Spinal cord (tissue), 10 donors: ENCODE measurements around the gene TSHZ3. TPM values are rescaled to one million over a fixed set of nuclear protein-coding genes. Genes with fewer than 3 reads are reported as not detected.

Experiments
- DNase-seq, 6 donors: peaks; one replicate each; pipeline versions ENCODE4 v3.0.0 to v3.0.0-alpha.2; 2013 to 2015; ENCODE audit warnings: low spot score in 6 of 6, low read depth in 4 of 6
- H3K27ac ChIP-seq: one replicate; pipeline ENCODE4 v1.5.1; 2013; ENCODE audit warnings: low read depth, low read length, control low read depth
- H3K27me3 ChIP-seq: one replicate; pipeline ENCODE4 v1.6.1; 2013; ENCODE audit warnings: low read length; ENCODE audit not compliant: control insufficient read depth, insufficient read depth
- H3K36me3 ChIP-seq: one replicate; pipeline ENCODE4 v1.6.1; 2013; ENCODE audit warnings: low read length; ENCODE audit not compliant: control insufficient read depth, insufficient read depth
- H3K4me1 ChIP-seq: one replicate; pipeline ENCODE4 v1.6.1; 2013; ENCODE audit warnings: low read length; ENCODE audit not compliant: control insufficient read depth, insufficient read depth
- H3K4me3 ChIP-seq: one replicate; pipeline ENCODE4 v1.5.1; 2013; ENCODE audit warnings: low read depth, low read length, control low read depth
- H3K9me3 ChIP-seq: one replicate; pipeline ENCODE4 v1.6.1; 2013; ENCODE audit warnings: low read length; ENCODE audit not compliant: control insufficient read depth, insufficient read depth
- WGBS: methylation state at CpG from one replicate; pipeline ENCODE4 v1.1.5; 2013; ENCODE audit warnings: missing lambda C conversion rate; ENCODE audit not compliant: insufficient coverage; 5-methylcytosine and 5-hydroxymethylcytosine counted together
- polyA plus RNA-seq, 2 donors: library from polyadenylated mRNA; unstranded; fragments of 120-200 nt; gene quantifications; one replicate each; pipeline ENCODE4 v1.2.1, GENCODE V29; 2013; ENCODE audit not compliant: insufficient read length in 2 of 2
- total RNA-seq, 2 donors: library from RNA; depleted of rRNA in 1 of 2; stranded (reverse); fragments of 120-200 nt in 1 of 2; fragments of >200 nt in 1 of 2; gene quantifications; one replicate each; pipeline versions ENCODE4 v1.2.3 to v1.2.4, GENCODE V29; 2013 to 2014
- donor health status: healthy.

The TSHZ3 gene
- total and polyA plus RNA-seq, 4 donors = 10.9 to 38.7 (median 27.8) TPM

GRCh38 chr19:31255831-31256592 is 93.2 kb downstream of the TSHZ3 start:
- no peaks in the 10 kb centered on the region for H3K27me3 ChIP-seq
- 70% methylated on average over 2 of the region's 11 CpGs for WGBS
- no peak overlapping the region for H3K27ac ChIP-seq
- no peak for DNase-seq
- H3K4me3 ChIP-seq = no peak overlapping the region
- no peaks in the 10 kb centered on the region for H3K36me3 ChIP-seq
- H3K4me1 ChIP-seq = no peaks in the 10 kb centered on the region
- no peaks in the 10 kb centered on the region for H3K9me3 ChIP-seq

GRCh38 chr19:31255174-31255799 is 93.9 kb downstream of the TSHZ3 start:
- 73% methylated on average over 12 of the region's 13 CpGs for WGBS
- no peak overlapping the region for H3K4me3 ChIP-seq
- no peak overlapping the region for H3K27ac ChIP-seq
- no peaks in the 10 kb centered on the region for H3K27me3 ChIP-seq
- no peaks in the 10 kb centered on the region for H3K9me3 ChIP-seq
- H3K36me3 ChIP-seq = no peaks in the 10 kb centered on the region
- no peaks in the 10 kb centered on the region for H3K4me1 ChIP-seq
- DNase-seq = no peak

GRCh38 chr19:31254611-31255010 is 94.6 kb downstream of the TSHZ3 start:
- DNase-seq = no peak
- no peaks in the 10 kb centered on the region for H3K4me1 ChIP-seq
- 80% methylated on average over 4 of the region's 4 CpGs for WGBS
- no peaks in the 10 kb centered on the region for H3K27me3 ChIP-seq
- no peak overlapping the region for H3K4me3 ChIP-seq
- no peaks in the 10 kb centered on the region for H3K9me3 ChIP-seq
- H3K36me3 ChIP-seq = no peaks in the 10 kb centered on the region
- no peak overlapping the region for H3K27ac ChIP-seq

GRCh38 chr19:31254180-31254551 is 95.1 kb downstream of the TSHZ3 start:
- DNase-seq = no peak
- H3K36me3 ChIP-seq = no peaks in the 10 kb centered on the region
- H3K27me3 ChIP-seq = no peaks in the 10 kb centered on the region
- H3K4me3 ChIP-seq = no peak overlapping the region
- H3K4me1 ChIP-seq = no peaks in the 10 kb centered on the region
- no peaks in the 10 kb centered on the region for H3K9me3 ChIP-seq
- 54% methylated on average over 7 of the region's 7 CpGs for WGBS
- H3K27ac ChIP-seq = no peak overlapping the region

- 88% methylated on average over 1 of the region's 6 CpGs for WGBS
Measured at GRCh38 chr19:31253526-31254179, 95.6 kb downstream of the TSHZ3 start.

GRCh38 chr19:31252441-31252840 is 96.8 kb downstream of the TSHZ3 start:
- H3K9me3 ChIP-seq = no peaks in the 10 kb centered on the region
- H3K4me3 ChIP-seq = no peak overlapping the region
- H3K4me1 ChIP-seq = no peaks in the 10 kb centered on the region
- no peaks in the 10 kb centered on the region for H3K27me3 ChIP-seq
- 89% methylated on average over 1 of the region's 2 CpGs for WGBS
- H3K36me3 ChIP-seq = no peaks in the 10 kb centered on the region
- no peak overlapping the region for H3K27ac ChIP-seq
- no peak for DNase-seq

More at GRCh38 chr19:31253526-31254179, 95.6 kb downstream of the TSHZ3 start:
- Histone ChIP-seq H3K4me3 (no peak overlapping the region), H3K9me3 (no peaks in the 10 kb centered on the region), H3K4me1 (no peaks in the 10 kb centered on the region), H3K36me3 (no peaks in the 10 kb centered on the region), H3K27ac (no peak overlapping the region), H3K27me3 (no peaks in the 10 kb centered on the region)
- DNase-seq = no peak

GRCh38 chr19:31249217-31249616 is 100.0 kb downstream of the TSHZ3 start:
- Histone ChIP-seq H3K27me3 (no peaks in the 10 kb centered on the region), H3K36me3 (no peaks in the 10 kb centered on the region), H3K27ac (no peak overlapping the region), H3K4me3 (no peak overlapping the region), H3K4me1 (no peaks in the 10 kb centered on the region), H3K9me3 (no peaks in the 10 kb centered on the region)
- 93% methylated on average over 4 of the region's 9 CpGs for whole genome bisulfite sequencing
- no peak for DNase-seq

- no peaks in the 10 kb centered on the region for H3K27me3 ChIP-seq
- WGBS = no CpG with 5 or more reads among the region's 4 CpGs
- H3K4me3 ChIP-seq = no peak overlapping the region
- H3K36me3 ChIP-seq = no peaks in the 10 kb centered on the region
- no peak for DNase-seq
- H3K27ac ChIP-seq = no peak overlapping the region
- H3K9me3 ChIP-seq = peaks cover 3% of the 10 kb centered on the region
- no peaks in the 10 kb centered on the region for H3K4me1 ChIP-seq
Measured at GRCh38 chr19:31235806-31236205, 113.4 kb downstream of the TSHZ3 start.

GRCh38 chr19:31233295-31233800 is 115.9 kb downstream of the TSHZ3 start:
- no peaks in the 10 kb centered on the region for H3K4me1 ChIP-seq
- DNase-seq = no peak
- H3K27me3 ChIP-seq = no peaks in the 10 kb centered on the region
- H3K27ac ChIP-seq = no peak overlapping the region
- H3K4me3 ChIP-seq = no peak overlapping the region
- no CpG with 5 or more reads among the region's 4 CpGs for WGBS
- H3K36me3 ChIP-seq = no peaks in the 10 kb centered on the region
- no peaks in the 10 kb centered on the region for H3K9me3 ChIP-seq
